Lung microvascular endothelial cell (primary cell): Measurements from ENCODE around the gene GRB10. TPM values are rescaled to one million over a fixed set of nuclear protein-coding genes. Genes with fewer than 3 reads are reported as not detected.
"Not testable (repeated sequence)": the region's sequence is repeated elsewhere in the genome, so short reads cannot be mapped to it uniquely, and the experiment has no call there.

Experiments used
- DNase-seq, 2 donors: peaks; one replicate each; pipeline versions ENCODE4 v3.0.0 to v3.0.0-alpha.2; 2010; ENCODE audit warnings: low read depth in 2 of 2
- total RNA-seq: library from RNA; depleted of rRNA; stranded (reverse); fragments of >200 nt; gene quantifications from 2 replicates; pipeline ENCODE4 v1.2.1, GENCODE V29; 2014

The GRB10 gene
- total RNA-seq, 1 donor from 2014 or later: 59.9 TPM

- DNase-seq: no peak
Measured at GRCh38 chr7:50584793-50585408, 197.8 kb downstream of the GRB10 start.

- no peak for DNase-seq
Measured at GRCh38 chr7:50584386-50584785, 198.3 kb downstream of the GRB10 start.

GRCh38 chr7:50583295-50583694 is 199.4 kb downstream of the GRB10 start:
- not testable (repeated sequence) for DNase-seq

GRCh38 chr7:50582271-50582670 is 200.4 kb downstream of the GRB10 start:
- not testable (repeated sequence) for DNase-seq

GRCh38 chr7:50580666-50581065 is 202.0 kb downstream of the GRB10 start:
- DNase-seq: not testable (repeated sequence)

- DNase-seq: no peak
Measured at GRCh38 chr7:50580057-50580456, 202.6 kb downstream of the GRB10 start.

- DNase-seq: not testable (repeated sequence)
Measured at GRCh38 chr7:50578105-50578504, 204.6 kb downstream of the GRB10 start.

- no peak for DNase-seq
Measured at GRCh38 chr7:50577569-50577968, 205.1 kb downstream of the GRB10 start.

GRCh38 chr7:50576388-50576787 is 206.3 kb downstream of the GRB10 start:
- not testable (repeated sequence) for DNase-seq

- DNase-seq: no peak
Measured at GRCh38 chr7:50567715-50568261, 214.9 kb downstream of the GRB10 start.

- no peak for DNase-seq
Measured at GRCh38 chr7:50565977-50566376, 216.7 kb downstream of the GRB10 start.

- no peak for DNase-seq
Measured at GRCh38 chr7:50565559-50565916, 217.2 kb downstream of the GRB10 start.

- no peak for DNase-seq
Measured at GRCh38 chr7:50564640-50565558, 217.8 kb downstream of the GRB10 start, which contains the start of gene DDC. TSS of gene DDC (minus strand) at chr7:50565405. CDS start at chr7:50544085, 21,320 bp downstream.

GRCh38 chr7:50564171-50564570 is 218.5 kb downstream of the GRB10 start:
- no peak for DNase-seq

- DNase-seq: no peak
Measured at GRCh38 chr7:50562136-50562535, 220.6 kb downstream of the GRB10 start.

- DNase-seq: no peak
Measured at GRCh38 chr7:50560865-50561351, 221.8 kb downstream of the GRB10 start.

- DNase-seq: no peak
Measured at GRCh38 chr7:50559881-50560280, 222.8 kb downstream of the GRB10 start.

GRCh38 chr7:50558294-50559053 is 224.2 kb downstream of the GRB10 start:
- DNase-seq: no peak

GRCh38 chr7:50557099-50557498 is 225.6 kb downstream of the GRB10 start:
- DNase-seq: no peak

- DNase-seq: no peak
Measured at GRCh38 chr7:50556247-50556991, 226.3 kb downstream of the GRB10 start.
